SU-DHL-6 (cell line): ENCODE results near the gene MYH15.

Experiments
- EZH2phosphoT487 ChIP-seq: fragments of 200-600 bp; sonication (generic), shearing (Covaris generic); conservative IDR thresholded peaks from 2 replicates; pipeline ENCODE4 v1.6.1; 2018; ENCODE audit warnings: mild to moderate bottlenecking, antibody characterized with exemption, low read length, moderate library complexity, mixed read lengths
- TF ChIP-seq, protein P1 (sequence below): fragments of 200-600 bp; sonication (generic); IDR thresholded peaks from one replicate; pipeline ENCODE4 v1.5.1; 2017; ENCODE audit warnings: antibody characterized with exemption, mild to moderate bottlenecking, low read length, moderate library complexity; ENCODE audit not compliant: insufficient read depth, poor library complexity, severe bottlenecking

DNA sequence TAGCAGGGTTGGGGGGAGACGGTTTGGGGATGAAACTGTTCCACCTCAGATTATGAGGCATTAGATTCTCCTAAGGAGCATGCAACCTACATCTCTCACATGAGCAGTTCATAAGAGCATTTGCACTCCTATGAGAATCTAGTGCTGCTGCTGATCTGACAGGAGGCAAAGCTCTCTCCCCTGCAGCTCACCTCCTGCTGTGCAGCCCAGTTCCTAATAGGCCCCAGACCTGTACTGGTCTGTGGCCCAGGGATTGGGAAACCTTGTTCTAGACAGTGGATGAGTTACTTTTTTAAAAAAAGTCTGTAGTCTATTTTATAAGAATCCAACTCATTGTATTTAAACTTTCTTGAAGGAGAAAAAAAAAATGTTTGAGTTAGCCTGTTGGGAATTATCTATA, 114.1 kb downstream of the MYH15 start:
- TF ChIP-seq, protein P1, sequence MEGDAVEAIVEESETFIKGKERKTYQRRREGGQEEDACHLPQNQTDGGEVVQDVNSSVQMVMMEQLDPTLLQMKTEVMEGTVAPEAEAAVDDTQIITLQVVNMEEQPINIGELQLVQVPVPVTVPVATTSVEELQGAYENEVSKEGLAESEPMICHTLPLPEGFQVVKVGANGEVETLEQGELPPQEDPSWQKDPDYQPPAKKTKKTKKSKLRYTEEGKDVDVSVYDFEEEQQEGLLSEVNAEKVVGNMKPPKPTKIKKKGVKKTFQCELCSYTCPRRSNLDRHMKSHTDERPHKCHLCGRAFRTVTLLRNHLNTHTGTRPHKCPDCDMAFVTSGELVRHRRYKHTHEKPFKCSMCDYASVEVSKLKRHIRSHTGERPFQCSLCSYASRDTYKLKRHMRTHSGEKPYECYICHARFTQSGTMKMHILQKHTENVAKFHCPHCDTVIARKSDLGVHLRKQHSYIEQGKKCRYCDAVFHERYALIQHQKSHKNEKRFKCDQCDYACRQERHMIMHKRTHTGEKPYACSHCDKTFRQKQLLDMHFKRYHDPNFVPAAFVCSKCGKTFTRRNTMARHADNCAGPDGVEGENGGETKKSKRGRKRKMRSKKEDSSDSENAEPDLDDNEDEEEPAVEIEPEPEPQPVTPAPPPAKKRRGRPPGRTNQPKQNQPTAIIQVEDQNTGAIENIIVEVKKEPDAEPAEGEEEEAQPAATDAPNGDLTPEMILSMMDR, result no peak
- TF ChIP-seq EZH2phosphoT487, result no peak
